GM23338 (cell line): ENCODE data around the gene L3MBTL4. TPM values are rescaled to one million over a fixed set of nuclear protein-coding genes. Genes with fewer than 3 reads are reported as not detected.

ENCODE experiments used
- ATAC-seq: fragments of 200-7000 bp; cut with Tn5 transposase; 3 replicates; pipeline ENCODE4 v1.9.1; 2020
- DNase-seq: peaks from one replicate; pipeline ENCODE4 v3.0.0-alpha.2; 2015; ENCODE audit warnings: low spot score
- H2AFZ ChIP-seq: fragments of 200-600 bp; sonication (generic); 2 replicates; pipeline ENCODE4 v1.8.0; 2016; ENCODE audit warnings: antibody characterized with exemption, mild to moderate bottlenecking, moderate library complexity
- H3F3A ChIP-seq: fragments of 200-600 bp; sonication (generic); replicated peaks from 2 replicates; pipeline ENCODE4 v1.8.0; 2017; ENCODE audit warnings: antibody characterized with exemption, mixed run types, low read depth
- H3K27ac ChIP-seq: fragments of 200-600 bp; sonication (generic); 2 replicates; pipeline ENCODE4 v1.6.1; 2016; ENCODE audit warnings: low read depth
- H3K27me3 ChIP-seq: fragments of 200-600 bp; sonication (generic); 2 replicates; pipeline ENCODE4 v1.8.0; 2016; ENCODE audit warnings: mild to moderate bottlenecking, mixed run types, moderate library complexity; ENCODE audit not compliant: insufficient read depth
- H3K36me3 ChIP-seq: fragments of 200-600 bp; sonication (generic); 2 replicates; pipeline ENCODE4 v1.8.0; 2016; ENCODE audit warnings: mild to moderate bottlenecking; ENCODE audit not compliant: insufficient read depth
- H3K4me1 ChIP-seq: fragments of 200-600 bp; sonication (generic); 2 replicates; pipeline ENCODE4 v1.8.0; 2016; ENCODE audit warnings: mild to moderate bottlenecking, moderate library complexity; ENCODE audit not compliant: insufficient read depth
- H3K4me2 ChIP-seq: fragments of 200-600 bp; sonication (generic); 2 replicates; pipeline ENCODE4 v1.7.1; 2017; ENCODE audit warnings: mixed run types
- H3K4me3 ChIP-seq: fragments of 200-600 bp; sonication (generic); 2 replicates; pipeline ENCODE4 v1.6.1; 2016; ENCODE audit warnings: mixed run types
- H3K79me2 ChIP-seq: fragments of 200-600 bp; sonication (generic); replicated peaks from 2 replicates; pipeline ENCODE4 v1.8.0; 2017; ENCODE audit warnings: mild to moderate bottlenecking; ENCODE audit not compliant: insufficient read depth
- H3K9me2 ChIP-seq: fragments of 200-600 bp; sonication (generic); 2 replicates; pipeline ENCODE4 v1.8.0; 2017; ENCODE audit not compliant: insufficient read depth
- H4K20me1 ChIP-seq: fragments of 200-600 bp; sonication (generic); replicated peaks from 2 replicates; pipeline ENCODE4 v1.8.0; 2017; ENCODE audit warnings: mild to moderate bottlenecking; ENCODE audit not compliant: insufficient read depth
- H3K27ac Mint-ChIP-seq: 2 replicates; pipeline ENCODE4 v1.8.0; 2020; ENCODE audit warnings: inconsistent platforms, mild to moderate bottlenecking, moderate library complexity, mixed read lengths
- H3K27me3 Mint-ChIP-seq: 3 replicates; pipeline ENCODE4 v1.8.0; 2022; ENCODE audit warnings: low read depth, mild to moderate bottlenecking, moderate library complexity, mixed read lengths, inconsistent platforms; ENCODE audit not compliant: insufficient read depth, poor library complexity
- H3K36me3 Mint-ChIP-seq: 3 replicates; pipeline ENCODE4 v1.8.0; 2021; ENCODE audit warnings: low read depth, mild to moderate bottlenecking, inconsistent platforms, moderate library complexity, mixed read lengths
- H3K4me1 Mint-ChIP-seq: 3 replicates; pipeline ENCODE4 v1.8.0; 2020; ENCODE audit warnings: mild to moderate bottlenecking, inconsistent platforms, mixed read lengths
- H3K4me3 Mint-ChIP-seq: 3 replicates; pipeline ENCODE4 v1.8.0; 2021; ENCODE audit warnings: moderate library complexity, mild to moderate bottlenecking, inconsistent platforms, mixed read lengths
- H3K9me3 Mint-ChIP-seq: 3 replicates; pipeline ENCODE4 v1.8.0; 2020; ENCODE audit warnings: moderate library complexity, mild to moderate bottlenecking, inconsistent platforms, mixed read lengths
- CREB1 ChIP-seq: fragments of 250-450 bp; sonication (Bioruptor Pico); IDR thresholded peaks from 2 replicates; pipeline ENCODE4 v1.5.0; 2020; ENCODE audit warnings: low read depth, mild to moderate bottlenecking, moderate library complexity
- CTCF ChIP-seq, 2 experiments: fragments of 200-600 bp in 1 of 2; sonication (generic) in 1 of 2; conservative IDR thresholded peaks; 2 replicates each; pipeline versions ENCODE4 v1.5.1 to v1.6.1; 2016 to 2017; ENCODE audit warnings: antibody characterized with exemption in 2 of 2, low read depth in 2 of 2, mild to moderate bottlenecking in 2 of 2, moderate library complexity in 1 of 2
- ETS1 ChIP-seq: IDR thresholded peaks from 2 replicates; pipeline ENCODE4 v1.6.1; 2016; ENCODE audit warnings: antibody characterized with exemption
- EZH2 ChIP-seq: fragments of 200-600 bp; sonication (generic); IDR thresholded peaks from one replicate; pipeline ENCODE4 v1.8.0; 2017; ENCODE audit warnings: antibody characterized with exemption, mild to moderate bottlenecking, low read depth; ENCODE audit not compliant: unreplicated experiment
- EZH2phosphoT487 ChIP-seq: fragments of 200-600 bp; sonication (generic); IDR thresholded peaks from one replicate; pipeline ENCODE4 v1.8.1; 2018; ENCODE audit warnings: antibody characterized with exemption; ENCODE audit not compliant: unreplicated experiment
- JUNB ChIP-seq: IDR thresholded peaks from one replicate; pipeline ENCODE4 v1.6.1; 2016; ENCODE audit warnings: antibody characterized with exemption; ENCODE audit not compliant: unreplicated experiment
- NANOG ChIP-seq: IDR thresholded peaks from 2 replicates; pipeline ENCODE4 v1.6.1; 2016; ENCODE audit warnings: antibody characterized with exemption, borderline replicate concordance
- POLR2AphosphoS5 ChIP-seq: IDR thresholded peaks from 2 replicates; pipeline ENCODE4 v1.6.1; 2016; ENCODE audit warnings: antibody characterized with exemption, low read depth
- REST ChIP-seq: IDR thresholded peaks from one replicate; pipeline ENCODE4 v1.6.1; 2018; ENCODE audit warnings: antibody characterized with exemption; ENCODE audit not compliant: unreplicated experiment
- STAT1 ChIP-seq: IDR thresholded peaks from one replicate; pipeline ENCODE4 v1.6.1; 2016; ENCODE audit warnings: antibody characterized with exemption; ENCODE audit not compliant: unreplicated experiment
- ZNF114 ChIP-seq: fragments of 250-450 bp; sonication (Bioruptor Pico); IDR thresholded peaks from 2 replicates; pipeline ENCODE4 v1.5.0; 2020; ENCODE audit warnings: mild to moderate bottlenecking, moderate library complexity
- ZNF331 ChIP-seq: fragments of 250-450 bp; sonication (Bioruptor Pico); IDR thresholded peaks from 2 replicates; pipeline ENCODE4 v1.5.0; 2020; ENCODE audit warnings: low read depth, mild to moderate bottlenecking, moderate library complexity
- polyA plus RNA-seq: library from polyadenylated mRNA; unstranded; fragments of >200 nt; fragmentation: Nextera tagmentation; extraction: Ambion mirVana; gene quantifications from 2 replicates; pipeline ENCODE4 v1.2.1, GENCODE V29; 2016
- total RNA-seq: library from RNA; depleted of rRNA; stranded (reverse); fragments of >200 nt; shearing (Covaris generic); gene quantifications from 2 replicates; pipeline ENCODE4 v1.2.3, GENCODE V29; 2014
- TF ChIP-seq, protein P1 (sequence below): fragments of 250-450 bp; sonication (Bioruptor Pico); IDR thresholded peaks from 2 replicates; pipeline ENCODE4 v1.5.0; 2020; ENCODE audit warnings: mild to moderate bottlenecking, moderate library complexity

The L3MBTL4 gene
- total and polyA plus RNA-seq, 2 experiments from 2014 or later: 0.48 to 2.8 TPM

GRCh38 chr18:6009756-6010155 is 405.0 kb downstream of the L3MBTL4 start:
- Mint-ChIP-seq H3K36me3 (no peaks in the 10 kb centered on the region), H3K27ac (no peak overlapping the region), H3K4me1 (peaks cover 7% of the 10 kb centered on the region; the same call in 2 of the 3 replicates), H3K27me3 (peaks cover 4% of the 10 kb centered on the region), H3K4me3 (no peak overlapping the region), H3K9me3 (0 out of 3 replicates have a peak, but pooled peaks cover under 1% of the 10 kb centered on the region)
- ATAC-seq (no peak), DNase-seq (no peak)
- Histone ChIP-seq H3F3A (no peaks in the 10 kb centered on the region), H3K4me1 (no peaks in the 10 kb centered on the region), H3K27ac (no peak overlapping the region), H3K9me2 (0 out of 2 replicates have a peak, but pooled peaks cover 7% of the 10 kb centered on the region), H4K20me1 (no peaks in the 10 kb centered on the region), H3K4me3 (no peak overlapping the region), H3K4me2 (no peak overlapping the region), H3K27me3 (no peaks in the 10 kb centered on the region), H3K79me2 (no peaks in the 10 kb centered on the region), H3K36me3 (no peaks in the 10 kb centered on the region; the same call in 1 of the 2 replicates), H2AFZ (no peak overlapping the region)
- TF ChIP-seq, protein P1, sequence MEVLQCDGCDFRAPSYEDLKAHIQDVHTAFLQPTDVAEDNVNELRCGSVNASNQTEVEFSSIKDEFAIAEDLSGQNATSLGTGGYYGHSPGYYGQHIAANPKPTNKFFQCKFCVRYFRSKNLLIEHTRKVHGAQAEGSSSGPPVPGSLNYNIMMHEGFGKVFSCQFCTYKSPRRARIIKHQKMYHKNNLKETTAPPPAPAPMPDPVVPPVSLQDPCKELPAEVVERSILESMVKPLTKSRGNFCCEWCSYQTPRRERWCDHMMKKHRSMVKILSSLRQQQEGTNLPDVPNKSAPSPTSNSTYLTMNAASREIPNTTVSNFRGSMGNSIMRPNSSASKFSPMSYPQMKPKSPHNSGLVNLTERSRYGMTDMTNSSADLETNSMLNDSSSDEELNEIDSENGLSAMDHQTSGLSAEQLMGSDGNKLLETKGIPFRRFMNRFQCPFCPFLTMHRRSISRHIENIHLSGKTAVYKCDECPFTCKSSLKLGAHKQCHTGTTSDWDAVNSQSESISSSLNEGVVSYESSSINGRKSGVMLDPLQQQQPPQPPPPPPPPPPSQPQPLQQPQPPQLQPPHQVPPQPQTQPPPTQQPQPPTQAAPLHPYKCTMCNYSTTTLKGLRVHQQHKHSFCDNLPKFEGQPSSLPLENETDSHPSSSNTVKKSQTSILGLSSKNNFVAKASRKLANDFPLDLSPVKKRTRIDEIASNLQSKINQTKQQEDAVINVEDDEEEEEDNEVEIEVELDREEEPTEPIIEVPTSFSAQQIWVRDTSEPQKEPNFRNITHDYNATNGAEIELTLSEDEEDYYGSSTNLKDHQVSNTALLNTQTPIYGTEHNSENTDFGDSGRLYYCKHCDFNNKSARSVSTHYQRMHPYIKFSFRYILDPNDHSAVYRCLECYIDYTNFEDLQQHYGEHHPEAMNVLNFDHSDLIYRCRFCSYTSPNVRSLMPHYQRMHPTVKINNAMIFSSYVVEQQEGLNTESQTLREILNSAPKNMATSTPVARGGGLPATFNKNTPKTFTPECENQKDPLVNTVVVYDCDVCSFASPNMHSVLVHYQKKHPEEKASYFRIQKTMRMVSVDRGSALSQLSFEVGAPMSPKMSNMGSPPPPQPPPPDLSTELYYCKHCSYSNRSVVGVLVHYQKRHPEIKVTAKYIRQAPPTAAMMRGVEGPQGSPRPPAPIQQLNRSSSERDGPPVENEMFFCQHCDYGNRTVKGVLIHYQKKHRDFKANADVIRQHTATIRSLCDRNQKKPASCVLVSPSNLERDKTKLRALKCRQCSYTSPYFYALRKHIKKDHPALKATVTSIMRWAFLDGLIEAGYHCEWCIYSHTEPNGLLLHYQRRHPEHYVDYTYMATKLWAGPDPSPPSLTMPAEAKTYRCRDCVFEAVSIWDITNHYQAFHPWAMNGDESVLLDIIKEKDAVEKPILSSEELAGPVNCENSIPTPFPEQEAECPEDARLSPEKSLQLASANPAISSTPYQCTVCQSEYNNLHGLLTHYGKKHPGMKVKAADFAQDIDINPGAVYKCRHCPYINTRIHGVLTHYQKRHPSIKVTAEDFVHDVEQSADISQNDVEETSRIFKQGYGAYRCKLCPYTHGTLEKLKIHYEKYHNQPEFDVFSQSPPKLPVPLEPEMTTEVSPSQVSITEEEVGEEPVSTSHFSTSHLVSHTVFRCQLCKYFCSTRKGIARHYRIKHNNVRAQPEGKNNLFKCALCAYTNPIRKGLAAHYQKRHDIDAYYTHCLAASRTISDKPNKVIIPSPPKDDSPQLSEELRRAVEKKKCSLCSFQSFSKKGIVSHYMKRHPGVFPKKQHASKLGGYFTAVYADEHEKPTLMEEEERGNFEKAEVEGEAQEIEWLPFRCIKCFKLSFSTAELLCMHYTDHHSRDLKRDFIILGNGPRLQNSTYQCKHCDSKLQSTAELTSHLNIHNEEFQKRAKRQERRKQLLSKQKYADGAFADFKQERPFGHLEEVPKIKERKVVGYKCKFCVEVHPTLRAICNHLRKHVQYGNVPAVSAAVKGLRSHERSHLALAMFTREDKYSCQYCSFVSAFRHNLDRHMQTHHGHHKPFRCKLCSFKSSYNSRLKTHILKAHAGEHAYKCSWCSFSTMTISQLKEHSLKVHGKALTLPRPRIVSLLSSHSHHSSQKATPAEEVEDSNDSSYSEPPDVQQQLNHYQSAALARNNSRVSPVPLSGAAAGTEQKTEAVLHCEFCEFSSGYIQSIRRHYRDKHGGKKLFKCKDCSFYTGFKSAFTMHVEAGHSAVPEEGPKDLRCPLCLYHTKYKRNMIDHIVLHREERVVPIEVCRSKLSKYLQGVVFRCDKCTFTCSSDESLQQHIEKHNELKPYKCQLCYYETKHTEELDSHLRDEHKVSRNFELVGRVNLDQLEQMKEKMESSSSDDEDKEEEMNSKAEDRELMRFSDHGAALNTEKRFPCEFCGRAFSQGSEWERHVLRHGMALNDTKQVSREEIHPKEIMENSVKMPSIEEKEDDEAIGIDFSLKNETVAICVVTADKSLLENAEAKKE (CRISPR knock-in tag): no peak
- TF ChIP-seq JUNB (no peak), ZNF331 (CRISPR knock-in tag) (no peak), ZNF114 (CRISPR knock-in tag) (no peak), NANOG (no peak), EZH2phosphoT487 (no peak), CREB1 (CRISPR knock-in tag) (no peak), REST (no peak), ETS1 (no peak), POLR2AphosphoS5 (no peak), CTCF (conservative IDR thresholded peaks at IDR 0.05; ENCODE audit: low read depth in 2 of 2) (no peak), STAT1 (no peak), EZH2 (no peak)
